H9 (cell line): ENCODE measurements around the gene KLC1. TPM values are rescaled to one million over a fixed set of nuclear protein-coding genes. Genes with fewer than 3 reads are reported as not detected.
A peak's percentile ranks its signal among the peaks of the same experiment; 100 is the strongest.

Source experiments
- DNase-seq: peaks from one replicate; pipeline ENCODE4 v3.0.0-alpha.2; 2017
- H2AFZ ChIP-seq: one replicate; pipeline ENCODE4 v1.6.1; 2013; ENCODE audit warnings: mild to moderate bottlenecking, low read length, control low read depth, moderate library complexity
- H2AK5ac ChIP-seq: 2 replicates; pipeline ENCODE4 v1.6.1; 2013; ENCODE audit warnings: low read length, control low read depth, mixed read lengths; ENCODE audit not compliant: insufficient read length
- H2BK120ac ChIP-seq: one replicate; pipeline ENCODE4 v1.6.1; 2013; ENCODE audit warnings: low read depth, mild to moderate bottlenecking, low read length, control low read depth, inconsistent platforms; ENCODE audit not compliant: poor library complexity, severe bottlenecking
- H2BK12ac ChIP-seq: 2 replicates; pipeline ENCODE4 v1.6.1; 2013; ENCODE audit warnings: low read length, control low read depth, mixed read lengths, low read depth; ENCODE audit not compliant: insufficient read length
- H2BK15ac ChIP-seq: 2 replicates; pipeline ENCODE4 v1.6.1; 2013; ENCODE audit warnings: low read depth, low read length, control low read depth
- H2BK20ac ChIP-seq: one replicate; pipeline ENCODE4 v1.6.1; 2013; ENCODE audit warnings: low read depth, mild to moderate bottlenecking, low read length, control low read depth, inconsistent platforms; ENCODE audit not compliant: poor library complexity, severe bottlenecking
- H2BK5ac ChIP-seq: 2 replicates; pipeline ENCODE4 v1.6.1; 2013; ENCODE audit warnings: low read length, control low read depth, mixed read lengths; ENCODE audit not compliant: insufficient read length
- H3K14ac ChIP-seq: 2 replicates; pipeline ENCODE4 v1.6.1; 2013; ENCODE audit warnings: low read length, control low read depth; ENCODE audit not compliant: insufficient read depth
- H3K18ac ChIP-seq: 2 replicates; pipeline ENCODE4 v1.6.1; 2013; ENCODE audit warnings: low read depth, mild to moderate bottlenecking, mixed read lengths, low read length, control low read depth; ENCODE audit not compliant: insufficient read length
- H3K23ac ChIP-seq: 2 replicates; pipeline ENCODE4 v1.6.1; 2013; ENCODE audit warnings: low read length, control low read depth, mixed read lengths, low read depth; ENCODE audit not compliant: insufficient read length
- H3K23me2 ChIP-seq: 2 replicates; pipeline ENCODE4 v1.6.1; 2013; ENCODE audit warnings: low read depth, mild to moderate bottlenecking, mixed read lengths, low read length, control low read depth; ENCODE audit not compliant: insufficient read length, poor library complexity, severe bottlenecking
- H3K27ac ChIP-seq: 2 replicates; pipeline ENCODE4 v1.5.1; 2013; ENCODE audit warnings: low read length, control low read depth, mixed read lengths, low read depth; ENCODE audit not compliant: insufficient read length
- H3K27me3 ChIP-seq: 2 replicates; pipeline ENCODE4 v1.6.1; 2013; ENCODE audit warnings: low read length, control low read depth, inconsistent platforms; ENCODE audit not compliant: insufficient read depth
- H3K4ac ChIP-seq: 2 replicates; pipeline ENCODE4 v1.6.1; 2013; ENCODE audit warnings: low read depth, mild to moderate bottlenecking, control low read depth, inconsistent platforms, low read length, moderate library complexity
- H3K4me1 ChIP-seq: 2 replicates; pipeline ENCODE4 v1.6.1; 2013; ENCODE audit warnings: low read length, control low read depth, inconsistent platforms; ENCODE audit not compliant: insufficient read depth
- H3K4me2 ChIP-seq: 2 replicates; pipeline ENCODE4 v1.6.1; 2013; ENCODE audit warnings: low read length, control low read depth, mixed read lengths; ENCODE audit not compliant: insufficient read length, insufficient read depth
- H3K56ac ChIP-seq: 2 replicates; pipeline ENCODE4 v1.6.1; 2013; ENCODE audit warnings: low read depth, mild to moderate bottlenecking, mixed read lengths, low read length, control low read depth; ENCODE audit not compliant: insufficient read length
- H3K79me1 ChIP-seq: 2 replicates; pipeline ENCODE4 v1.6.1; 2013; ENCODE audit warnings: low read depth, mild to moderate bottlenecking, moderate library complexity, low read length, control low read depth, inconsistent platforms; ENCODE audit not compliant: insufficient read depth, poor library complexity, severe bottlenecking
- H3K79me2 ChIP-seq: 2 replicates; pipeline ENCODE4 v1.6.1; 2013; ENCODE audit warnings: low read length, control low read depth, inconsistent platforms; ENCODE audit not compliant: insufficient read depth
- H3K9ac ChIP-seq: 2 replicates; pipeline ENCODE4 v1.6.1; 2013; ENCODE audit warnings: low read length, control low read depth, mixed read lengths; ENCODE audit not compliant: insufficient read length; ENCODE audit errors: extremely low read depth
- H3K9me3 ChIP-seq: one replicate; pipeline ENCODE4 v1.6.1; 2013; ENCODE audit warnings: low read depth, low read length, inconsistent platforms; ENCODE audit not compliant: control insufficient read depth
- H3T11ph ChIP-seq: one replicate; pipeline ENCODE4 v1.6.1; 2013; ENCODE audit warnings: mild to moderate bottlenecking, low read length, control low read depth, inconsistent platforms
- H4K20me1 ChIP-seq: one replicate; pipeline ENCODE4 v1.6.1; 2013; ENCODE audit not compliant: control insufficient read depth, insufficient read length, insufficient read depth
- H4K5ac ChIP-seq: 2 replicates; pipeline ENCODE4 v1.6.1; 2013; ENCODE audit warnings: low read depth, mild to moderate bottlenecking, mixed read lengths, low read length, control low read depth; ENCODE audit not compliant: insufficient read length
- H4K8ac ChIP-seq: replicated peaks from 2 replicates; pipeline ENCODE4 v1.6.1; 2013; ENCODE audit warnings: low read length, control low read depth, mixed read lengths, low read depth; ENCODE audit not compliant: insufficient read length
- H4K91ac ChIP-seq: 2 replicates; pipeline ENCODE4 v1.6.1; 2013; ENCODE audit warnings: low read depth, mild to moderate bottlenecking, moderate library complexity, mixed read lengths, low read length, control low read depth; ENCODE audit not compliant: insufficient read length
- H3K27ac Mint-ChIP-seq, 3 experiments: 2 replicates in 2 of 3; 3 replicates in 1 of 3; pipeline ENCODE4 v1.8.0; 2020 to 2021; ENCODE audit warnings: mixed read lengths in 3 of 3, mild to moderate bottlenecking in 1 of 3, moderate library complexity in 1 of 3
- H3K27me3 Mint-ChIP-seq: 2 replicates; pipeline ENCODE4 v1.8.0; 2021; ENCODE audit warnings: low read depth, mild to moderate bottlenecking, moderate library complexity, mixed read lengths
- H3K36me3 Mint-ChIP-seq, 3 experiments: 2 replicates in 2 of 3; 3 replicates in 1 of 3; pipeline ENCODE4 v1.8.0; 2020 to 2021; ENCODE audit warnings: low read depth in 3 of 3, mixed read lengths in 3 of 3; ENCODE audit not compliant: insufficient read depth in 1 of 3
- H3K4me1 Mint-ChIP-seq, 2 experiments: 2 replicates each; pipeline ENCODE4 v1.8.0; 2020; ENCODE audit warnings: mixed read lengths in 2 of 2
- H3K4me3 Mint-ChIP-seq, 2 experiments: 2 replicates in 1 of 2; 3 replicates in 1 of 2; pipeline ENCODE4 v1.8.0; 2020 to 2021; ENCODE audit warnings: mild to moderate bottlenecking in 2 of 2, mixed read lengths in 2 of 2, moderate library complexity in 1 of 2
- H3K9me3 Mint-ChIP-seq, 2 experiments: 2 replicates in 1 of 2; 3 replicates in 1 of 2; pipeline ENCODE4 v1.8.0; 2020; ENCODE audit warnings: mild to moderate bottlenecking in 2 of 2, mixed read lengths in 2 of 2, moderate library complexity in 1 of 2
- WGBS: extraction: QIAGEN DNeasy Blood & Tissue Kit; methylation state at CpG from one replicate; pipeline ENCODE4 v1.1.7; 2013; ENCODE audit warnings: missing lambda C conversion rate, low lambda C conversion rate, mixed read lengths; ENCODE audit not compliant: insufficient read length; ENCODE audit errors: extremely low coverage; 5-methylcytosine and 5-hydroxymethylcytosine counted together
- total RNA-seq: library from RNA; stranded (reverse); gene quantifications from 2 replicates; pipeline ENCODE4 v1.2.1, GENCODE V29; 2021
- TF ChIP-seq, protein P1 (sequence below): fragments of 200-600 bp; sonication (generic); conservative IDR thresholded peaks from 3 replicates; pipeline ENCODE4 v1.8.0; 2021; ENCODE audit warnings: antibody characterized with exemption, mild to moderate bottlenecking

Gene KLC1
- total RNA-seq, 1 experiment from 2014 or later: 143 TPM

- no peak overlapping the region for H2BK120ac ChIP-seq
- no peak overlapping the region for H3K18ac ChIP-seq
- H3K79me2 ChIP-seq: no peaks in the 10 kb centered on the region
- no peak overlapping the region for H4K8ac ChIP-seq
- H3K9ac ChIP-seq: no peak overlapping the region
- H3K14ac ChIP-seq: no peak overlapping the region
- H4K20me1 ChIP-seq: no peaks in the 10 kb centered on the region
- H3K9me3 Mint-ChIP-seq: no peaks in the 10 kb centered on the region; a peak in 1 of 5 replicates
- peaks cover 1% of the 10 kb centered on the region; the same call in 1 of the 2 replicates for H3K27me3 Mint-ChIP-seq
- H3K27me3 ChIP-seq: no peaks in the 10 kb centered on the region
- H3K4me3 Mint-ChIP-seq: no peak overlapping the region; a peak in 1 of 5 replicates
- H3T11ph ChIP-seq: no peak overlapping the region
- no peak overlapping the region for H3K4ac ChIP-seq
- TF ChIP-seq, protein P1, sequence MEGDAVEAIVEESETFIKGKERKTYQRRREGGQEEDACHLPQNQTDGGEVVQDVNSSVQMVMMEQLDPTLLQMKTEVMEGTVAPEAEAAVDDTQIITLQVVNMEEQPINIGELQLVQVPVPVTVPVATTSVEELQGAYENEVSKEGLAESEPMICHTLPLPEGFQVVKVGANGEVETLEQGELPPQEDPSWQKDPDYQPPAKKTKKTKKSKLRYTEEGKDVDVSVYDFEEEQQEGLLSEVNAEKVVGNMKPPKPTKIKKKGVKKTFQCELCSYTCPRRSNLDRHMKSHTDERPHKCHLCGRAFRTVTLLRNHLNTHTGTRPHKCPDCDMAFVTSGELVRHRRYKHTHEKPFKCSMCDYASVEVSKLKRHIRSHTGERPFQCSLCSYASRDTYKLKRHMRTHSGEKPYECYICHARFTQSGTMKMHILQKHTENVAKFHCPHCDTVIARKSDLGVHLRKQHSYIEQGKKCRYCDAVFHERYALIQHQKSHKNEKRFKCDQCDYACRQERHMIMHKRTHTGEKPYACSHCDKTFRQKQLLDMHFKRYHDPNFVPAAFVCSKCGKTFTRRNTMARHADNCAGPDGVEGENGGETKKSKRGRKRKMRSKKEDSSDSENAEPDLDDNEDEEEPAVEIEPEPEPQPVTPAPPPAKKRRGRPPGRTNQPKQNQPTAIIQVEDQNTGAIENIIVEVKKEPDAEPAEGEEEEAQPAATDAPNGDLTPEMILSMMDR: no peak
- H3K23me2 ChIP-seq: no peaks in the 10 kb centered on the region
- H3K9me3 ChIP-seq: no peaks in the 10 kb centered on the region
- H3K23ac ChIP-seq: no peak overlapping the region
- DNase-seq: no peak
- peaks cover 0 to 9% of the 10 kb centered on the region in 2 experiments for H3K4me1 Mint-ChIP-seq
- H2AFZ ChIP-seq: no peak overlapping the region
- H2BK5ac ChIP-seq: no peak overlapping the region
- H3K27ac ChIP-seq: no peak overlapping the region
- H2BK15ac ChIP-seq: no peak overlapping the region
- H2BK12ac ChIP-seq: no peak overlapping the region
- H4K5ac ChIP-seq: no peak overlapping the region
- no peaks in the 10 kb centered on the region; the same call in 1 of the 2 replicates for H3K4me1 ChIP-seq
- WGBS: no CpG with 5 or more reads among the region's 5 CpGs
- H2AK5ac ChIP-seq: no peak overlapping the region
- H4K91ac ChIP-seq: no peak overlapping the region
- H3K27ac Mint-ChIP-seq: peak overlapping the region in 1 of 3 experiments; percentile 21; a peak in 1 of 7 replicates
- H2BK20ac ChIP-seq: no peak overlapping the region
- no peak overlapping the region for H3K4me2 ChIP-seq
- peaks cover 16 to 49% (median 48%) of the 10 kb centered on the region in 3 experiments; a peak in 6 of 7 replicates for H3K36me3 Mint-ChIP-seq
- H3K79me1 ChIP-seq: no peaks in the 10 kb centered on the region
- H3K56ac ChIP-seq: no peak overlapping the region
Observed at GRCh38 chr14:103702095-103702494, 73.1 kb downstream of the KLC1 start.
